ENCODE results near the gene FAM209A.
"Not testable (repeated sequence)": the region's sequence is repeated elsewhere in the genome, so short reads cannot be mapped to it uniquely, and the experiment has no call there.

FAM209A gene, protein sequence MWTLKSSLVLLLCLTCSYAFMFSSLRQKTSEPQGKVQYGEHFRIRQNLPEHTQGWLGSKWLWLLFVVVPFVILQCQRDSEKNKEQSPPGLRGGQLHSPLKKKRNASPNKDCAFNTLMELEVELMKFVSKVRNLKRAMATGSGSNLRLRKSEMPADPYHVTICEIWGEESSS

DNA sequence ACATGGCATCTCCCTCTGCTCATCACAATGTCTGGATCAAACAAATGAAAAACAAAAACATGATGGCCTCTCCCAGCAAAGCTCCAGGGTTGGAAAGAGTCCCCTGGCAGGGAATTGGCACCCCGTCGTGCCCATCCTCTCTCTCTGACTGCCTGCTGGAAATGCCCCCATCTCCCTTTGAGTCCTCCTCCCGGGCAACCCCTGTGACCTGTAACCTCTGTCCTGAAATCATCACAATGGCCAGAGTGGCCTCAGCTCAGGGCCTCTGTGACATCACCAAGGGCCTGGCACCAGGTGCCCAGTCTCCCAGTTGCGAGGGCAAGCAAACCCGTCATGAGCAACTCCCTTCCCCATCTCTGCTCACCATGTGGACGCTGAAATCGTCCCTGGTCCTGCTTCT is at the start of gene FAM209A:
FAM209A (plus strand) TSS at position 301 of the 400 bp plus-strand sequence; CDS start at position 366, 65 bp downstream.
- not testable (repeated sequence) for DNase-seq

DNA sequence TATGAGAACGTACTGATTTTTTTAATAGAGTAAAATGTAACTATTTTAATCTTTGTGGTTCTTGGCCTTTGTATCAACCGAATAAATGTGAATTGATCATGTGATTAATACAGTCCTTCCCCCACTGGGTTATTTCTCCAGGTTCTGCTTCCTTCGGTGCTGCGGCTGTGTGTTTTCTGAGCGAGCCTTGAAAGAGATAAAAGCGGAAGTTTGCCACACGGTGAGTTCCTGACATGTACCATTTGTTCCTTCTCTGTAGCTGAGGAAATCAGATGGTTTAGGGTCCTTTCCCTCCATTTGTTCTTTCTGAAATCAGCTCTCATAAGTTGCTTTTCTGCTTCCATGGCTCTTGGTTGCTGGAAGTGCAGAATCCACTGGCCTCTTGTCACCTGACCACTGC is 40.6 kb upstream of the FAM209A start:
- peak in 1 of 51 donors; percentile 9 for DNase-seq

GRCh38 chr20:56487216-56487615 is 37.3 kb upstream of the FAM209A start:
- no peak for DNase-seq

- DNase-seq, result no peak
Observed at GRCh38 chr20:56488566-56488965, 36.0 kb upstream of the FAM209A start.

DNA sequence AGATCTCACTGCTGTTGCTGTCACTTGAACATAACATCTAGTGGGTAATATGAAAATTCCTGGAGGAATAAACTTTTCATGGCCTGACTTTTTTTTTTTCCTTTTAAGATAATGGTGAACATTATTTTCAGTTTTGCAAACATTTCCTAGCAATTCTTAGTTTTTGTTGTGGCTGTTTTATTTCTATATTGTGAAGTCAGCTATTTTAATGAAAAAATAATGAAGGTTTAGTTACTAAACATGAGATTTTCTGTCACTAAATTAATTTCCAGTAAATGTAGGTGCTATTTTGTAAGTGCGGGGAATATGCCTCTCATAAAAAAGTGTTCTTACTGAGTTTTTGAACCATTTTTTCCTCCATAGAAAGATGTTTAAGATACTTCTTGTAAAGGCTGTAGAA is 23.4 kb upstream of the FAM209A start:
- DNase-seq, result no peak

GRCh38 chr20:56503916-56504315 is 20.6 kb upstream of the FAM209A start:
- DNase-seq, result no peak

GRCh38 chr20:56504373-56505005 is 20.1 kb upstream of the FAM209A start:
- no peak for DNase-seq

GRCh38 chr20:56506103-56506502 is 18.4 kb upstream of the FAM209A start:
- no peak for DNase-seq

DNA sequence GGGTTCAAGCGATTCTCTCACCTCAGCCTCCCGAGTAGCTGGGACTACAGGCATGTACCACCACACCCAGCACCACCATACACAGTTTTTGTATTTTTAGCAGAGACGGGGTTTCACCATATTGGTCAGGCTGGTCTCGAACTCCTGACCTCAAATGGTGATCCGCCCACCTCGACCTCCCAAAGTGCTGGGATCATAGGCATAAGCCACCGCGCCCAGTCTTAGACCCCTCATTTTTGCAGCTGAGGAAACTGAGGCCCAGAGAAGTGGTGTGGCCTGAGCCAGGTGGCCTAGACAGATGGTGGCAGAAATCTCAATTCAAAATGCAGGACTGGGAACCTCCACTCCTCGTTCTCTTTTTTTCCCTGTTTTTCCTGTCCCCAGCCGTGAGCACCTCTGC is 12.6 kb upstream of the FAM209A start:
- no peak for DNase-seq

- DNase-seq, result no peak
Observed at GRCh38 chr20:56513161-56514150, 11.1 kb upstream of the FAM209A start.

GRCh38 chr20:56516631-56517030 is 7.9 kb upstream of the FAM209A start:
- peak in 26 of 51 donors; percentile 3 to 55 (median 22) for DNase-seq

- DNase-seq, result no peak
Observed at GRCh38 chr20:56517211-56517610, 7.3 kb upstream of the FAM209A start.

GRCh38 chr20:56517641-56518040 is 6.9 kb upstream of the FAM209A start:
- peak in 2 of 51 donors; percentile 9 to 19 for DNase-seq

DNA sequence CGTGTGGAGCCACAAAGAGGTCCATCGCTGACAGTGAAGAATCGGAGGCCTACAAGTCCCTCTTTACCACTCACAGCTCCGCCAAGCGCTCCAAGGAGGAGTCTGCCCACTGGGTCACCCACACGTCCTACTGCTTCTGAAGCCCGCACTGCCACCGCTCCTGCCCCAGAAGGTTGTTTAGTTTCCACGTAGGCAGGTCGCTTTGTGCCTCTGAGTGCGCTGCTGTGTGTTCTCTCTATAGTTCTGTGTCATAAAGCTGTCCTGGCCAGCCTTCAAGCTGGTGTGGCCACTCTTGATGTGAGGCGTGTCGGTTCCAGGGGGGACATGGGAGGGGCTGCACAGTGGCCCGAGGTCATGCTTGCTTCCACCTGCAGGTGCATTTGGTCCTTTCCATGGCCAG is 6.4 kb upstream of the FAM209A start:
- DNase-seq, result no peak

DNA sequence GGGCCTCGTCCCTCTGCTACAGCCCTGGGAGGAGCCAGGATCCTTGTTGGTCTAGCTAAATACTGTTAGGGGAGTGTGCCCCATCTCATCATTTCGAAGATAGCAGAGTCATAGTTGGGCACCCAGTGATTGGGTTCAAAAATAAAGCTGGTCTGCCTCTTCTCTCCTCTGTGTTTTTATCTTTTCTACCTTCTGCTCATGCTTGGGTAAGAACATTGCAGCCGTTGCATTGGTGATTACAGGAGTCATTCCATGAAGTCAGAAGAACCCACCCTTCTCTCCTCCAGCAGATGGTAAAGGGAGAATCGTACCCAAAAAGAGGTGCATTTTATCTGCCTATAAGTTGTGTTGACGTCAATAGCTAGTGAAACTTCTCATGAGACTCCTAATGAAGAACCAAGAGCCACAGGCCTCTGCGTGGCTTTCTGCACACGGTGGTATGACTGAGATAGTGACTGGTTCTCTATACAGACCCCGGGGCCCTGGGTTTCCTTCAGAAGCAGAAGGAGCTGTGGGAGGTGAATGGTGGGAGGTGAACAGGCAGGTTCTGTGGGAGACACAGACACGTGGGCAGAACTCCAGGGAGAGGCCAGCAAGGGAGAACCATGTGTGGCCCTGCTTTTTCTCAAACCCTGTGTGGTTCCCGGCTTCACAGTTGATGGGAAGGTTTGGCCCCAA is 5.7 kb upstream of the FAM209A start:
- DNase-seq, result no peak

DNA sequence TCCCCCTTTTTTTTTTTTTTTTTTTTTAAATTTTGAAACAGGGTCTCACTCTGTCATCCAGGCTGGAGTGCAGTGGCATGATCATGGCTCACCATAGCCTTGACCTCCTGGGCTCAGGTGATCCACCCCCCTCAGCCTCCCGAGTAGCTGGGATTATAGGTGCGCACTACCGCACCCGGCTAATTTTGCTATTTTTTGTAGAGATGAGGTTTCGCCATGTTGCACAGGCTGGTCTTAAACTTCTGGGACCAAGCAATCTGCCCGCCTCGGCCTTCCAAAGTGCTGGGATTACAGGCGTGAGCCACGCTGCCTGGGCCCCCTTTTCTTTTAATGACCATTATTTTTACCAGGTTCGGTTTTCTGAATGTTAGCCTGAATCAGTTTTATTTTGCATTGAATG is 5.0 kb upstream of the FAM209A start:
- no peak for DNase-seq

GRCh38 chr20:56520180-56520579 is 4.4 kb upstream of the FAM209A start:
- DNase-seq, result no peak

- not testable (repeated sequence) for DNase-seq
Observed at GRCh38 chr20:56520746-56521354, 3.7 kb upstream of the FAM209A start.

DNA sequence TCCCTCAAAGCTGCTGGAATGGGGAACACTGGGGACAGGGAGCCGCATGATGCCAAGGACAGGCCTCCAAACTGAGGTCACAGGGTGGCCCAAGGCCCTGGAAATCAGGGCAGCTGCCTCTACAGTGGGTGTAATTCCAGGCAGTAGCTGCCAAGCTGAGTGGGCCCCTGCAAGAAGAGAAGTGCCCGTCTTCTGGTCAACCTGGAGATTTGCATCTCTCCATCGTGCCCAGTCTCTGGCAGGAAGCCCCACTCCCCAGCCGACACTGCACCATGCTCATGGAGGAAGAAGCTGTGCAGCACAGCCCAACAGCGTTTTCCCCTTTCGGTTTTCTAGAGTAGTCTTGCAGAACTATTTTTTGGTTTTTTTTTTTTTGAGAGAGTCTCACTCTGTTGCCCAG is 2.2 kb upstream of the FAM209A start:
- DNase-seq, result no peak

DNA sequence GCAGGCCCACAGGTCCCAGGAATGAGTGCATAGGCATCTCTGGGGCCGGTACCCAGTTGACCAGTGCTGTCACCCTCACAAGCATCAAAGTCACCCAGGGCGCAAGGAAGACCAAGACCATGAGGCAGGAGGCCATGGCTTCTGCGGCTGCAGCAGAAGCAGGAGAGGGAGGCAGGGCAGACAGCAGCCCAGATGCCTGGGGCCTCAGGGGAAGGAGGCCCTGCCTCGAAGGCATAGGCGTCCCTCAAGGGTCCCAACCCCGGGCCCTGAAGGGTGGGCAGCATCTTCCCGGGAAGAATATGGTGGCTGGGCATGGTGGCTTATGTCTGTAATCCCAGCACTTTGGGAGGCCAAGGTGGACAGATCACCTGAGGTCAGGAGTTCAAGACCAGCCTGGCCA is 3.0 kb downstream of the FAM209A start:
- DNase-seq, result no peak

DNA sequence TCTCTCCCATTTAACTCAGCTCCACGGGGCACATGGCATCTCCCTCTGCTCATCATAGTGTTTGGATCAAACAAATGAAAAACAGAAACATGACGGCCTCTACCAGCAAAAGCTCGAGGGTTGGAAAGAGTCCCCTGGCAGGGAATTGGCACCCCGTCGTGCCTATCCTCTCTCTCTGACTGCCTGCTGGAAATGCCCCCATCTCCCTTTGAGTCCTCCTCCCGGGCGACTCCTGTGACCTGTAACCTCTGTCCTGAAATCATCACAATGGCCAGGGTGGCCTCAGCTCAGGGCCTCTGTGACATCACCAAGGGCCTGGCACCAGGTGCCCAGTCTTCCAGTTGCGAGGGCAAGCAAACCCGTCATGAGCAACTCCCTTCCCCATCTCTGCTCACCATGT is 8.4 kb downstream of the FAM209A start, which contains the start of gene FAM209B:
FAM209B (plus strand) TSS at position 301 of the 400 bp plus-strand sequence; CDS start at position 397, 96 bp downstream.
- DNase-seq, result not testable (repeated sequence)

Measured in hypothalamus (tissue), 51 donors.